Measurements from ENCODE around the gene MEOX1. TPM values are rescaled to one million over a fixed set of nuclear protein-coding genes. Genes with fewer than 3 reads are reported as not detected.

Gene MEOX1
- total RNA-seq, 1 donor: 0.42 TPM

- no peaks in the 10 kb centered on the region for H3K27me3 ChIP-seq (ENCODE audit: insufficient read depth, low read length)
- H3K4me3 ChIP-seq (ENCODE audit: low read length): no peak overlapping the region
- H3K9me3 ChIP-seq (ENCODE audit: low read depth, low read length): no peaks in the 10 kb centered on the region
- no peaks in the 10 kb centered on the region for H3K4me1 ChIP-seq (ENCODE audit: insufficient read depth, low read length)
Measured at GRCh38 chr17:43670645-43671030, 8.9 kb upstream of the MEOX1 start.

GRCh38 chr17:43669971-43670644 lies 8.4 kb upstream of the MEOX1 start:
- no peaks in the 10 kb centered on the region for H3K4me1 ChIP-seq (ENCODE audit: insufficient read depth, low read length)
- H3K9me3 ChIP-seq (ENCODE audit: low read depth, low read length): no peaks in the 10 kb centered on the region
- no peaks in the 10 kb centered on the region for H3K27me3 ChIP-seq (ENCODE audit: insufficient read depth, low read length)
- no peak overlapping the region for H3K4me3 ChIP-seq (ENCODE audit: low read length)

GRCh38 chr17:43667947-43668348 lies 6.2 kb upstream of the MEOX1 start:
- H3K27me3 ChIP-seq (ENCODE audit: insufficient read depth, low read length): no peaks in the 10 kb centered on the region
- H3K4me1 ChIP-seq (ENCODE audit: insufficient read depth, low read length): no peaks in the 10 kb centered on the region
- H3K9me3 ChIP-seq (ENCODE audit: low read depth, low read length): no peaks in the 10 kb centered on the region
- no peak overlapping the region for H3K4me3 ChIP-seq (ENCODE audit: low read length)

- H3K4me3 ChIP-seq (ENCODE audit: low read length): no peak overlapping the region
- peaks cover 4% of the 10 kb centered on the region for H3K4me1 ChIP-seq (ENCODE audit: insufficient read depth, low read length)
- no peaks in the 10 kb centered on the region for H3K9me3 ChIP-seq (ENCODE audit: low read depth, low read length)
- no peaks in the 10 kb centered on the region for H3K27me3 ChIP-seq (ENCODE audit: insufficient read depth, low read length)
Measured at GRCh38 chr17:43667506-43667905, 5.8 kb upstream of the MEOX1 start.

GRCh38 chr17:43665937-43666236 lies 4.2 kb upstream of the MEOX1 start:
- no peaks in the 10 kb centered on the region for H3K27me3 ChIP-seq (ENCODE audit: insufficient read depth, low read length)
- no peak overlapping the region for H3K4me3 ChIP-seq (ENCODE audit: low read length)
- no peaks in the 10 kb centered on the region for H3K9me3 ChIP-seq (ENCODE audit: low read depth, low read length)
- peaks cover 4% of the 10 kb centered on the region for H3K4me1 ChIP-seq (ENCODE audit: insufficient read depth, low read length)

GRCh38 chr17:43665084-43665936 lies 3.6 kb upstream of the MEOX1 start:
- Histone ChIP-seq H3K4me3 (ENCODE audit: low read length) (no peak overlapping the region), H3K4me1 (ENCODE audit: insufficient read depth, low read length) (peaks cover 8% of the 10 kb centered on the region), H3K9me3 (ENCODE audit: low read depth, low read length) (no peaks in the 10 kb centered on the region)

GRCh38 chr17:43664096-43664495 lies 2.4 kb upstream of the MEOX1 start:
- no peaks in the 10 kb centered on the region for H3K27me3 ChIP-seq (ENCODE audit: insufficient read depth, low read length)
- no peak overlapping the region for H3K4me3 ChIP-seq (ENCODE audit: low read length)
- H3K9me3 ChIP-seq (ENCODE audit: low read depth, low read length): no peaks in the 10 kb centered on the region
- peaks cover 8% of the 10 kb centered on the region for H3K4me1 ChIP-seq (ENCODE audit: insufficient read depth, low read length)

More at GRCh38 chr17:43665084-43665936, 3.6 kb upstream of the MEOX1 start:
- no peaks in the 10 kb centered on the region for H3K27me3 ChIP-seq (ENCODE audit: insufficient read depth, low read length)

GRCh38 chr17:43663383-43663782 lies 1.7 kb upstream of the MEOX1 start:
- Histone ChIP-seq H3K4me3 (ENCODE audit: low read length) (no peak overlapping the region), H3K27me3 (ENCODE audit: insufficient read depth, low read length) (no peaks in the 10 kb centered on the region), H3K9me3 (ENCODE audit: low read depth, low read length) (no peaks in the 10 kb centered on the region), H3K4me1 (ENCODE audit: insufficient read depth, low read length) (peaks cover 8% of the 10 kb centered on the region)

GRCh38 chr17:43662413-43663141 lies 855 bp upstream of the MEOX1 start:
- Histone ChIP-seq H3K4me1 (ENCODE audit: insufficient read depth, low read length) (peaks cover 9% of the 10 kb centered on the region), H3K4me3 (ENCODE audit: low read length) (no peak overlapping the region), H3K27me3 (ENCODE audit: insufficient read depth, low read length) (no peaks in the 10 kb centered on the region), H3K9me3 (ENCODE audit: low read depth, low read length) (no peaks in the 10 kb centered on the region)

GRCh38 chr17:43660816-43661493 lies 767 bp downstream of the MEOX1 start:
- Histone ChIP-seq H3K4me3 (ENCODE audit: low read length) (no peak overlapping the region), H3K9me3 (ENCODE audit: low read depth, low read length) (no peaks in the 10 kb centered on the region), H3K4me1 (ENCODE audit: insufficient read depth, low read length) (peaks cover 23% of the 10 kb centered on the region), H3K27me3 (ENCODE audit: insufficient read depth, low read length) (no peaks in the 10 kb centered on the region)

- H3K9me3 ChIP-seq (ENCODE audit: low read depth, low read length): no peaks in the 10 kb centered on the region
- no peak overlapping the region for H3K4me3 ChIP-seq (ENCODE audit: low read length)
- H3K4me1 ChIP-seq (ENCODE audit: insufficient read depth, low read length): peaks cover 32% of the 10 kb centered on the region
- no peaks in the 10 kb centered on the region for H3K27me3 ChIP-seq (ENCODE audit: insufficient read depth, low read length)
Measured at GRCh38 chr17:43659823-43660617, 1.7 kb downstream of the MEOX1 start.

GRCh38 chr17:43658900-43659299 lies 2.8 kb downstream of the MEOX1 start:
- Histone ChIP-seq H3K27me3 (ENCODE audit: insufficient read depth, low read length) (no peaks in the 10 kb centered on the region), H3K9me3 (ENCODE audit: low read depth, low read length) (no peaks in the 10 kb centered on the region), H3K4me1 (ENCODE audit: insufficient read depth, low read length) (peaks cover 37% of the 10 kb centered on the region), H3K4me3 (ENCODE audit: low read length) (no peak overlapping the region)

GRCh38 chr17:43655693-43656255 lies 5.9 kb downstream of the MEOX1 start:
- Histone ChIP-seq H3K4me1 (ENCODE audit: insufficient read depth, low read length) (peaks cover 36% of the 10 kb centered on the region), H3K4me3 (ENCODE audit: low read length) (no peak overlapping the region), H3K9me3 (ENCODE audit: low read depth, low read length) (no peaks in the 10 kb centered on the region), H3K27me3 (ENCODE audit: insufficient read depth, low read length) (no peaks in the 10 kb centered on the region)

- H3K27me3 ChIP-seq (ENCODE audit: insufficient read depth, low read length): no peaks in the 10 kb centered on the region
- H3K4me3 ChIP-seq (ENCODE audit: low read length): no peak overlapping the region
- peaks cover 31% of the 10 kb centered on the region for H3K4me1 ChIP-seq (ENCODE audit: insufficient read depth, low read length)
- no peaks in the 10 kb centered on the region for H3K9me3 ChIP-seq (ENCODE audit: low read depth, low read length)
Measured at GRCh38 chr17:43652124-43652480, 9.6 kb downstream of the MEOX1 start.
